Astrocyte (in vitro differentiated cells and primary cell): ENCODE results near the gene DIAPH2.

Experiments used
- CTCF ChIP-seq: IDR thresholded peaks from 2 replicates; pipeline ENCODE4 v1.5.1; 2011; ENCODE audit warnings: low read depth, mild to moderate bottlenecking, inconsistent platforms, low read length, moderate library complexity; ENCODE audit not compliant: insufficient read depth
- EZH2 ChIP-seq: IDR thresholded peaks from 2 replicates; pipeline ENCODE4 v1.6.1; 2012; ENCODE audit warnings: mild to moderate bottlenecking, low read length, inconsistent platforms; ENCODE audit not compliant: insufficient read depth

GRCh38 chrX:97320305-97320704, 635.7 kb downstream of the DIAPH2 start:
- TF ChIP-seq EZH2 (no peak), CTCF (no peak)
